Tibial nerve (tissue), 4 donors: ENCODE data around the gene AKR1C2. TPM values are rescaled to one million over a fixed set of nuclear protein-coding genes. Genes with fewer than 3 reads are reported as not detected.
"Not testable (repeated sequence)": the region's sequence is repeated elsewhere in the genome, so short reads cannot be mapped to it uniquely, and the experiment has no call there.

Experiments
- DNase-seq, 2 donors: peaks; one replicate each; pipeline ENCODE4 v3.0.0-alpha.2; 2019; ENCODE audit warnings: low spot score in 2 of 2
- H3K27ac ChIP-seq, 4 donors: fragments of 200-600 bp; sonication (generic) in 3 of 4; one replicate each; pipeline ENCODE4 v1.5.1; 2017 to 2019; ENCODE audit warnings: mild to moderate bottlenecking in 1 of 4
- H3K27me3 ChIP-seq, 2 donors: fragments of 200-600 bp; sonication (generic) in 1 of 2; one replicate each; pipeline versions ENCODE4 v1.5.1 to v1.6.0; 2017 to 2019
- H3K36me3 ChIP-seq, 3 donors: fragments of 200-600 bp; sonication (generic); one replicate each; pipeline ENCODE4 v1.5.1; 2018 to 2019
- H3K4me1 ChIP-seq, 4 donors: fragments of 200-600 bp; sonication (generic) in 3 of 4; one replicate each; pipeline ENCODE4 v1.5.1; 2017 to 2019
- H3K4me3 ChIP-seq, 4 donors: fragments of 200-600 bp; sonication (generic) in 3 of 4; one replicate each; pipeline ENCODE4 v1.5.1; 2017 to 2019; ENCODE audit warnings: mild to moderate bottlenecking in 1 of 4, moderate library complexity in 1 of 4
- H3K9me3 ChIP-seq, 4 donors: fragments of 200-600 bp; sonication (generic) in 3 of 4; one replicate each; pipeline ENCODE4 v1.5.1; 2017 to 2019
- CTCF ChIP-seq, 5 experiments: fragments of 200-600 bp in 3 of 5; fragments of 450-650 bp in 2 of 5; sonication (generic) in 3 of 5; IDR thresholded peaks; one replicate each; pipeline ENCODE4 v1.5.1; 2016 to 2019; ENCODE audit warnings: antibody characterized with exemption in 5 of 5, mild to moderate bottlenecking in 3 of 5, moderate library complexity in 2 of 5
- EP300 ChIP-seq, 2 donors: sonication (generic); formaldehyde crosslinking; IDR thresholded peaks; one replicate each; pipeline ENCODE4 v1.6.1; 2017; ENCODE audit warnings: antibody characterized with exemption in 2 of 2, mild to moderate bottlenecking in 1 of 2
- POLR2A ChIP-seq, 2 donors: fragments of 450-650 bp; IDR thresholded peaks; one replicate each; pipeline ENCODE4 v1.6.1; 2017; ENCODE audit warnings: antibody characterized with exemption in 2 of 2, mild to moderate bottlenecking in 2 of 2, moderate library complexity in 2 of 2
- WGBS, 2 donors: methylation state at CpG; one replicate each; pipeline ENCODE4 v1.1.5; 2018; 5-methylcytosine and 5-hydroxymethylcytosine counted together
- total RNA-seq, 4 donors: library from RNA; depleted of rRNA; stranded (reverse); fragments of >200 nt; gene quantifications; one replicate each; pipeline ENCODE4 v1.1.0, GENCODE V29; 2016

AKR1C2 gene
- total RNA-seq, 4 donors from 2014 or later, result 24.7 to 52.2 (median 39.6) TPM

DNA sequence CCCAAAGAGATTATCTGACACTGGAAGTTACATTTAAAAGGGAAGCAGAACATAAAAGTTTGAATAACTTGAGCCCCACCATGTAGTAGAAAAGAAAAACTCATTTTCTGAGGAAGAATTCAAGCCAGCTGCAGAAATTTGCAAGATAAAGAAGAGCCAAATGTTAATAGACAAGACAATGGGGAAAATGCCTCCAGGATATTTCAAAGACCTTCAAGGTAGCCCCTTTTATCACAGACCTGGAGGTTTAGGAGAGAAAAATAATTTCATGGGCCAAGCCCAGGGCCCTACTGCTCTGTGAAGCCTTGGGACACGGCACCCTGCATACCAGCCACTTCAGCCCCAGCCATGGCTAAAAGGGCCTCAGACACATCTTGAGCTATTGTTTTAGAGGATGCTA lies 58.8 kb downstream of the AKR1C2 start:
- no peak for TF ChIP-seq EP300 (IDR thresholded peaks at IDR 0.05)
- no peak for TF ChIP-seq CTCF (IDR thresholded peaks at IDR 0.05)
- TF ChIP-seq POLR2A (IDR thresholded peaks at IDR 0.05), result no peak
- WGBS, 2 donors, result 94 to 100% methylated on average over 1 of the region's 1 CpG
- H3K27ac ChIP-seq, result peak overlapping the region in 3 of 4 donors; percentile 45 to 88 (median 73)
- no peaks in the 10 kb centered on the region for H3K36me3 ChIP-seq
- peaks cover 0 to 64% (median 16%) of the 10 kb centered on the region in 4 donors for H3K4me1 ChIP-seq
- no peak overlapping the region for H3K4me3 ChIP-seq
- H3K27me3 ChIP-seq, result no peaks in the 10 kb centered on the region
- no peaks in the 10 kb centered on the region for H3K9me3 ChIP-seq
- no peak for DNase-seq

DNA sequence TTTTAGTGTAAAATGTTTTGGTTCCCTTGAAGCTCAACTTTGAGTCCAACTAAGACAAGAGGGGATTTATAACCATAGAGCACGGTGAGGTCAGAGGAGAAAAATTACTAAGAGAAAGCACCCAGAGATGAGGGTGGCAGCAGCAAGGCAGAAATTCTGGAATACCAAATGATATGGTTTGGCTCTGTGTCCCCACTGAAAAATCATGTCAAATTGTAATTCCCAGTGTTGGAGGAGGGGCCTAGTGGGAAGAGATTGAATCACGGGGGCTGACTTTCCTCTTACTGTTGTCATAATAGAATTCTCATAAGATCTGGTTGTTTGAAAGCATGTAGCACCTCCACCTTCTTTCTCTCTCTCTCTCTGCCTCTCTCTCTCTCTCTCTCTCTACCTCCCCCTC lies 59.8 kb downstream of the AKR1C2 start:
- no peaks in the 10 kb centered on the region for H3K27me3 ChIP-seq
- H3K4me1 ChIP-seq, result peaks cover 0 to 63% (median 15%) of the 10 kb centered on the region in 4 donors
- no peaks in the 10 kb centered on the region for H3K9me3 ChIP-seq
- H3K4me3 ChIP-seq, result no peak overlapping the region
- 22 to 28% methylated on average over 2 of the region's 2 CpGs for WGBS, 2 donors
- TF ChIP-seq CTCF (IDR thresholded peaks at IDR 0.05) (no peak), EP300 (IDR thresholded peaks at IDR 0.05) (no peak), POLR2A (IDR thresholded peaks at IDR 0.05) (no peak)
- H3K36me3 ChIP-seq, result no peaks in the 10 kb centered on the region
- no peak for DNase-seq
- H3K27ac ChIP-seq, result peak overlapping the region in 3 of 4 donors; percentile 45 to 88 (median 65)

DNA sequence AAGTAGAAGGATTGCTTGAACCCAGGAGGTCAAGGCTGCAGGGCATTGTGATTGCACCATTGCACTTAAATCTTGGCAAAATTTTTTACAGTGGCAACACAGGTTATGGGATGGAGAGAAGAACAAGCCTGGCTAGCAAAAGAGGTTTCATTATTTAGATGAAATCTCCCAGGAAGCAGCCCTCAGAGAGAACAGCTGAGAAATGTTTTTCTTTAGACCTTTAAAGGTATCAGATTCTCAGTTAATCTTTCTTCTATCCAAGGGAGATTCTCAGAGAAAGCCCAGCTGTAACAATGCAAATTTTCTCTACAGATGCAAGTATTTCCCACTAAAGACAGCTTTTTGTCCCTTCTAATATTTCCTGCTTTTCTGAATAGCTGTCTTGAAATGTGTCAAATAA lies 60.2 kb downstream of the AKR1C2 start:
- DNase-seq, H3K4me3 ChIP-seq, H3K36me3 ChIP-seq, H3K27me3 ChIP-seq, H3K9me3 ChIP-seq: not testable (repeated sequence)
- peaks cover 0 to 59% (median 14%) of the 10 kb centered on the region in 4 donors for H3K4me1 ChIP-seq
- peak overlapping the region in 3 of 4 donors; percentile 45 to 88 (median 71) for H3K27ac ChIP-seq

- 31% methylated on average over 2 of the region's 2 CpGs for WGBS, 2 donors
- not testable (repeated sequence) for H3K4me3 ChIP-seq, DNase-seq
Measured at GRCh38 chr10:4942931-4943330, 60.7 kb downstream of the AKR1C2 start.

DNA sequence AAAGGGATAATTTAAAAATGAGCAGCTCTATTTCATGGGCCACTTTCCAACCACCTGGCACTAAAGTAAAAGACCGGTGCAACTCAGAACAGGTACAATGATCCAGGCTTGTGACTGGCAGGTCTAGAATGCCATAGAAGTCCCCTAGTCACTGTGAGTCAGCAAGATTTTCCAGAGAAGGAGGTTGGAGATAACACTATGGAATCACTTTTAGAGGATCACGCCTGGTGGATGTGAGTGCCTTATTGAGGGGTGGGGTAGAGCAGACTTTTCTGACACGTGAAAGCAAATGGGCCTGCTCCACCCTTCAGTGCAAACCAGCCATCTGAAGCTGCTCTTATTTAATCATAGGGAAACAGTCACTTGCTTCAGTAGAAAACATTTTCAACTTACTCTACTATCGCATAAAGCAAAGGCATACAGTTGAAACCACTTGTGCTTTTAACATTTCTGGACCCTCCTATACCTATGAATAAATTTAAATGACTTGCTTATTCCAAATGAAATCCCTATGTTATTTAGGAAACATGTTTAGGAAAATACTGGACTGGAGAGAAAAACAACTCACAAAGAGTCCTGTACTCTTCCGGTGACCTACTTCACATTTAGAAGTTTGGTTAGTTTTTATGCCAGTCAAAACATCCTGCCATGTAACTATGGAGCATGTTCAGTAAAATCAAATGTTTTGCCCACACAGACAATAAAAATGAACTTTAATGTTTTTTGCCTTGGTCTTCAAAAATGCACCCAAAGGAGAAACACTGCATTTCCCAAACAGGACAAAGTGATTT lies 61.9 kb downstream of the AKR1C2 start:
- H3K27me3 ChIP-seq, result no peaks in the 10 kb centered on the region
- TF ChIP-seq POLR2A (IDR thresholded peaks at IDR 0.05) (no peak), EP300 (IDR thresholded peaks at IDR 0.05) (no peak), CTCF (IDR thresholded peaks at IDR 0.05) (no peak)
- H3K9me3 ChIP-seq, result no peaks in the 10 kb centered on the region
- WGBS, 2 donors, result 60 to 64% methylated on average over 5 of the region's 5 CpGs
- peaks cover 0 to 55% (median 13%) of the 10 kb centered on the region in 4 donors for H3K4me1 ChIP-seq
- no peaks in the 10 kb centered on the region for H3K36me3 ChIP-seq
- H3K27ac ChIP-seq, result peak overlapping the region in 3 of 4 donors; percentile 20 to 88 (median 71)
- no peak for DNase-seq
- no peak overlapping the region for H3K4me3 ChIP-seq

More at GRCh38 chr10:4942931-4943330, 60.7 kb downstream of the AKR1C2 start:
- peak in 1 of 5 experiments; percentile 9 for TF ChIP-seq CTCF (IDR thresholded peaks at IDR 0.05)
- H3K9me3 ChIP-seq, H3K27me3 ChIP-seq, H3K36me3 ChIP-seq: not testable (repeated sequence)
- peak overlapping the region in 2 of 4 donors; percentile 71 to 88 for H3K27ac ChIP-seq
- peaks cover 0 to 58% (median 14%) of the 10 kb centered on the region in 4 donors for H3K4me1 ChIP-seq

GRCh38 chr10:4940909-4941308 lies 62.7 kb downstream of the AKR1C2 start:
- not testable (repeated sequence) for H3K4me3 ChIP-seq, H3K36me3 ChIP-seq, H3K27me3 ChIP-seq, H3K9me3 ChIP-seq, DNase-seq
- WGBS, 2 donors, result 94 to 97% methylated on average over 2 of the region's 2 CpGs
- Histone ChIP-seq H3K4me1 (peaks cover 0 to 47% (median 8%) of the 10 kb centered on the region in 4 donors), H3K27ac (peak overlapping the region in 3 of 4 donors; percentile 12 to 77 (median 71))

GRCh38 chr10:4940073-4940428 lies 63.6 kb downstream of the AKR1C2 start:
- H3K9me3 ChIP-seq, H3K36me3 ChIP-seq, H3K4me3 ChIP-seq, H3K27me3 ChIP-seq, DNase-seq, H3K27ac ChIP-seq: not testable (repeated sequence)
- peaks cover 0 to 42% (median 7%) of the 10 kb centered on the region in 4 donors for H3K4me1 ChIP-seq
- WGBS, 2 donors, result 81 to 84% methylated on average over 6 of the region's 6 CpGs
